Measurements from ENCODE around the gene FILIP1. TPM values are rescaled to one million over a fixed set of nuclear protein-coding genes. Genes with fewer than 3 reads are reported as not detected.

FILIP1 gene
- polyA plus RNA-seq, 3 donors from 2014 or later: not detected

GRCh38 chr6:75334266-75335040, 159.1 kb downstream of the FILIP1 start:
- H3K4me3 Mint-ChIP-seq: no peak overlapping the region
- no peaks in the 10 kb centered on the region for H3K36me3 Mint-ChIP-seq
- H3K27ac Mint-ChIP-seq: no peak overlapping the region
- H3K9me3 Mint-ChIP-seq: no peaks in the 10 kb centered on the region
- peaks cover 3 to 10% (median 6%) of the 10 kb centered on the region in 3 donors for H3K27me3 Mint-ChIP-seq (ENCODE audit: low read depth in 3 of 3)
- DNase-seq: no peak
- H3K4me1 Mint-ChIP-seq: no peaks in the 10 kb centered on the region

GRCh38 chr6:75333676-75334200, 159.9 kb downstream of the FILIP1 start:
- Mint-ChIP-seq H3K27ac (no peak overlapping the region), H3K4me1 (no peaks in the 10 kb centered on the region), H3K4me3 (no peak overlapping the region), H3K27me3 (ENCODE audit: low read depth in 3 of 3) (peaks cover 3 to 10% (median 6%) of the 10 kb centered on the region in 3 donors), H3K36me3 (no peaks in the 10 kb centered on the region), H3K9me3 (peaks cover 0 to 3% (median 0%) of the 10 kb centered on the region in 6 donors)
- DNase-seq: no peak

GRCh38 chr6:75331151-75331550, 162.4 kb downstream of the FILIP1 start:
- Mint-ChIP-seq H3K27me3 (ENCODE audit: low read depth in 3 of 3) (peaks cover 4 to 8% (median 6%) of the 10 kb centered on the region in 3 donors), H3K27ac (no peak overlapping the region), H3K4me1 (no peaks in the 10 kb centered on the region), H3K4me3 (no peak overlapping the region), H3K9me3 (peaks cover 0 to 8% (median 0%) of the 10 kb centered on the region in 6 donors), H3K36me3 (no peaks in the 10 kb centered on the region)
- no peak for DNase-seq

DNA sequence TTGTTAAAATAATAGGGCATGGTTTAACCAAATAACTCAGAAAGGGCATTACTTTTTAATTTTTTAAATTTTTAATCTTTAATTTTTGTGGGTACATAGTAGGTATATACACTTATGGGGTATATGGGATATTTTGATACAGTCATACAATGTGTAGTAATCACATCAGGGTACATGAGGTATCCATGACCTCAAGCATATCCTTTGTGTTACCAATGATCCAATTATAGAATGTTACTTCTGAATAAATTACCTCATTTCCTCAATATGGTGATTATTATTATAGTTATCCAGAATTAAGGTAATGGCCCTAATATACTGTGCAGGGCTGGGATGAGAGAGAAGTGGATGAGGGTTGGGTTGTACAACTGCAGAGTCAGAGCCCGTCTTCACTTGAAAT, 163.9 kb downstream of the FILIP1 start:
- DNase-seq: no peak
- Mint-ChIP-seq H3K27me3 (ENCODE audit: low read depth in 3 of 3) (peaks cover 2 to 10% (median 6%) of the 10 kb centered on the region in 3 donors), H3K9me3 (peaks cover 0 to 8% (median 0%) of the 10 kb centered on the region in 6 donors), H3K4me1 (no peaks in the 10 kb centered on the region), H3K36me3 (no peaks in the 10 kb centered on the region), H3K27ac (no peak overlapping the region), H3K4me3 (no peak overlapping the region)

DNA sequence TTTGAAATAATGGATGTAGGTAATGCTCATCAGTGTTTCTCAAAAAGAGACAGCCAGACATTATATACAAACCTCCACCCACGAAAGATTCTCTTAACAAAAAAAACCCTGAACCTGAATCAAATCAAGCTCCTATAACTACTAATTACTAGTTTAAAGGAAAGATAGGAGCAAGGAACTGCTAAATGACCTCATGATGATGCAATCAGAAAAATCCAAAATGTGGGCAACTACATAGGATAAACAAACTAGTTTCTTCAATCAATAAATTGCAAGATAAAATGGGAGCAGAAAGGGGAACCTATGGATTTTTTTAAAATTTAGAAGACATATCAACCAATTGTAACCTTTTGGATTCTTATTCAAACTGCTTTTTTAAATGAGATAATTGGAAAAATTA, 165.8 kb downstream of the FILIP1 start:
- Mint-ChIP-seq H3K27ac (no peak overlapping the region), H3K9me3 (peaks cover 0 to 8% (median 0%) of the 10 kb centered on the region in 6 donors), H3K36me3 (no peaks in the 10 kb centered on the region), H3K27me3 (ENCODE audit: low read depth in 3 of 3) (peaks cover 0 to 12% (median 6%) of the 10 kb centered on the region in 3 donors), H3K4me1 (no peaks in the 10 kb centered on the region), H3K4me3 (no peak overlapping the region)
- no peak for DNase-seq

DNA sequence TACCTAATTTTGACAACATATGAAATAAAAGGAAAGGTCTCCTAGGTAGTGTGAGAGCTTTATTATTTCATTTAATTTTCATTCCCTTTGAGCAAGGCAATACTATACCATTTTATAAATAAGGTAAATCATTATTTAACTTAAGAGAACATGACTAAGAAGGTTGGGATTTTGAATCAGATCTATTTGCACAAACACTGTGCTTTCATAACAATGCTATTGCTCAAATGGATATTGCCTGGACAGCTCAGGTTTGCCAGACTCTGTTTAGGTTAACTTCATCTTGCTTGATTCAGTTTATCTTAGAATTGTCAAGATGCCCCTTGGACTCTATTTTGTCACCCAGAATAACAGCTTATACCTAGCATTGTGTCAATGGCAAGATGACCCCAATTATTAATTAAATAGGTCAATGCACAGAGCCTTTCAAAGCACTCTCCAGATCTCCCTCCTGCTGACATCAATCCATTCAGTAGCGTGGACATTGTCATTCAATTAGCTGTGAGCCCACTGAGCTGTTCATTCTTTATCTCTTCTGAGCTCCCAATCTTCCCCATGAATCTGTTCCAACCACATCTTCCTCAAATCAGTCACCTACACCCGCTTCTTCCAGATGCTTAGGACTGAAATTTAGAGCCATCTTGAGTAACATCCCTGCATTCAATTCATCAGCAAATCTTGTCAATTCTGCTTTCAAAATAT, 166.9 kb downstream of the FILIP1 start:
- DNase-seq: no peak
- peaks cover under 1 to 6% (median 4%) of the 10 kb centered on the region in 3 donors for H3K27me3 Mint-ChIP-seq (ENCODE audit: low read depth in 3 of 3)

GRCh38 chr6:75318900-75319299, 174.7 kb downstream of the FILIP1 start:
- no peak overlapping the region for H3K4me3 Mint-ChIP-seq

More for the DNA sequence above, 166.9 kb downstream of the FILIP1 start:
- H3K4me3 Mint-ChIP-seq: no peak overlapping the region
- H3K27ac Mint-ChIP-seq: no peak overlapping the region
- H3K9me3 Mint-ChIP-seq: peaks cover 0 to 8% (median 0%) of the 10 kb centered on the region in 6 donors
- no peaks in the 10 kb centered on the region for H3K36me3 Mint-ChIP-seq
- no peaks in the 10 kb centered on the region for H3K4me1 Mint-ChIP-seq

GRCh38 chr6:75317503-75318206, 175.9 kb downstream of the FILIP1 start:
- no peak for DNase-seq
- Mint-ChIP-seq H3K4me3 (no peak overlapping the region), H3K27me3 (ENCODE audit: low read depth in 3 of 3) (peaks cover 8 to 11% (median 10%) of the 10 kb centered on the region in 3 donors), H3K36me3 (no peaks in the 10 kb centered on the region), H3K27ac (no peak overlapping the region), H3K9me3 (peaks cover 0 to 2% (median 0%) of the 10 kb centered on the region in 6 donors), H3K4me1 (no peaks in the 10 kb centered on the region)

More at GRCh38 chr6:75318900-75319299, 174.7 kb downstream of the FILIP1 start:
- no peak overlapping the region for H3K27ac Mint-ChIP-seq
- no peaks in the 10 kb centered on the region for H3K4me1 Mint-ChIP-seq
- H3K9me3 Mint-ChIP-seq: peaks cover 0 to 2% (median 0%) of the 10 kb centered on the region in 6 donors
- no peak for DNase-seq
- H3K27me3 Mint-ChIP-seq (ENCODE audit: low read depth in 3 of 3): peaks cover 7 to 10% (median 8%) of the 10 kb centered on the region in 3 donors
- H3K36me3 Mint-ChIP-seq: no peaks in the 10 kb centered on the region

DNA sequence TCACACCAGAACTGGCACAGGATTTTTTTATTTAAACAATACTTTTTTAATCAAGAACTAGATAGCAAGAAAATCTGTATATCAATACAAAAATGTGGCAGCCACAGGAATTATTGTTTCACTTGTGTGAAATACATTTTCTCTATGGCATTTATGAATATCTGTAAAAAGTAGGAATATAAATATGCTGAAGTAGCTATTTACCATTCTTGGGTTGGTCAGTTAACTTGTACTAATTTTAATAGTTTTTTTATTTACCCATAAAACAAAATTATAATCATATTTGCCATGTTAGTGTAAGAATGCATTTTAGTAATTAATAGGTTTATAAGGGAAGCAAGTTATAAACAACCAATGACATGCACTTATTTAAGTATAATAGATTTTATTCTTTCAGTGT, 177.6 kb downstream of the FILIP1 start:
- no peak overlapping the region for H3K4me3 Mint-ChIP-seq
- H3K27me3 Mint-ChIP-seq (ENCODE audit: low read depth in 3 of 3): peaks cover 9% of the 10 kb centered on the region in 3 donors
- peaks cover 0 to 2% (median 0%) of the 10 kb centered on the region in 6 donors for H3K9me3 Mint-ChIP-seq
- no peak for DNase-seq
- no peaks in the 10 kb centered on the region for H3K36me3 Mint-ChIP-seq
- H3K4me1 Mint-ChIP-seq: no peaks in the 10 kb centered on the region
- H3K27ac Mint-ChIP-seq: no peak overlapping the region

DNA sequence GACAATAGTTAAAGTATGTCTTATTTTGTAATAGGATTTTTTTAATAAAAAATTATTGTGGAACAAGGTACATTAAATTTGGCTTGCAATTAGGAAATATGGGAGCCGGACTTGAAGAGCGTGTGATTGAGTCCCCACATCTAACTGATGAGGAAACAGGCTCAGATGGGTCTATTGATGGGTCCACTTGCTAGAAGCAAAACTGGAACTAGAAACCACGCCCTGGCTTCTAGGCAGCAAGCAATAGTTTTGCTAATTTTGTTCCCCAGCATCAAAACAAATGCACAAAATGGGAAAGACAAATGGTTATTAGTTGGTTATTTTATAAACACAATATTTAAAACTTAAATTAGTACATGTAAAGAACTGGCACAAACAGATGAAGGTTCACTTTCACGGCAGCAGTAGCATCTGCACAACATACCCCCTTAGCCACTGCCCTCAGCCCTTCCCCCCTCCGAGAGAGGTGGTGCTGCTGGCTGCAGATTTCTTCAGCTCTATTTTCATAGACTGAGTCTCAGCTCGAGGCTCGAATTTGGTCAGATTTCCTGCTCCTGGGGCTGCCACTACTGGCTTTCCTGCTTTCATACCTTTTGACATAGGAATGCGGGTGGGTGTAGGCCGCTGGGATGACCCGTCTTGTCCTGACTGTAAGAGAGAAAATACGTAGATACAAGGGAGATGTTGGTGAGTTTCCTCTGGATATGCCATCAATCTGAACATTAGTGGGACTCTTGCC, 185.2 kb downstream of the FILIP1 start:
- Mint-ChIP-seq H3K9me3 (no peaks in the 10 kb centered on the region), H3K4me3 (no peak overlapping the region), H3K36me3 (no peaks in the 10 kb centered on the region), H3K27ac (no peak overlapping the region), H3K27me3 (ENCODE audit: low read depth in 3 of 3) (peaks cover 4 to 11% (median 6%) of the 10 kb centered on the region in 3 donors), H3K4me1 (no peaks in the 10 kb centered on the region)
- no peak for DNase-seq

GRCh38 chr6:75307364-75308004, 186.1 kb downstream of the FILIP1 start:
- Mint-ChIP-seq H3K4me1 (no peaks in the 10 kb centered on the region), H3K27ac (no peak overlapping the region), H3K4me3 (no peak overlapping the region), H3K36me3 (no peaks in the 10 kb centered on the region), H3K9me3 (no peaks in the 10 kb centered on the region), H3K27me3 (ENCODE audit: low read depth in 3 of 3) (peaks cover 4 to 8% (median 6%) of the 10 kb centered on the region in 3 donors)
- DNase-seq: no peak

GRCh38 chr6:75306064-75306463, 187.5 kb downstream of the FILIP1 start:
- no peaks in the 10 kb centered on the region for H3K9me3 Mint-ChIP-seq
- H3K4me1 Mint-ChIP-seq: no peaks in the 10 kb centered on the region
- no peak for DNase-seq
- H3K4me3 Mint-ChIP-seq: no peak overlapping the region
- H3K36me3 Mint-ChIP-seq: no peaks in the 10 kb centered on the region
- H3K27ac Mint-ChIP-seq: no peak overlapping the region
- peaks cover 4 to 8% (median 5%) of the 10 kb centered on the region in 3 donors for H3K27me3 Mint-ChIP-seq (ENCODE audit: low read depth in 3 of 3)

GRCh38 chr6:75305573-75305972, 188.0 kb downstream of the FILIP1 start:
- Mint-ChIP-seq H3K9me3 (no peaks in the 10 kb centered on the region), H3K4me1 (no peaks in the 10 kb centered on the region)

More at GRCh38 chr6:75305573-75305972, 188.0 kb downstream of the FILIP1 start:
- no peak overlapping the region for H3K27ac Mint-ChIP-seq
- no peak for DNase-seq
- H3K4me3 Mint-ChIP-seq: no peak overlapping the region
- no peaks in the 10 kb centered on the region for H3K36me3 Mint-ChIP-seq
- H3K27me3 Mint-ChIP-seq (ENCODE audit: low read depth in 3 of 3): peaks cover 3 to 8% (median 4%) of the 10 kb centered on the region in 3 donors
